Esophagus mucosa (tissue), 1 donor: ENCODE results near the gene KXD1. TPM values are rescaled to one million over a fixed set of nuclear protein-coding genes. Genes with fewer than 3 reads are reported as not detected.
"Not testable (repeated sequence)": the region's sequence is repeated elsewhere in the genome, so short reads cannot be mapped to it uniquely, and the experiment has no call there.

Experiments
- ATAC-seq: fragments of 200-7000 bp; cut with Tn5 transposase; one replicate; pipeline ENCODE4 v1.9.1; 2020
- total RNA-seq: library from RNA; stranded (reverse); gene quantifications from one replicate; pipeline ENCODE4 v1.2.4, GENCODE V29; 2023
- donor health status: DM: yes; HTN: yes; CAD: no.

KXD1 gene
- total RNA-seq, 1 donor from 2014 or later = 60.2 TPM

- ATAC-seq = no peak
Measured at GRCh38 chr19:18536475-18536874, 21.2 kb upstream of the KXD1 start.

- ATAC-seq = peak; percentile 5
Measured at GRCh38 chr19:18537431-18537830, 20.2 kb upstream of the KXD1 start.

GRCh38 chr19:18538115-18538514, 19.6 kb upstream of the KXD1 start:
- no peak for ATAC-seq

- ATAC-seq = no peak
Measured at GRCh38 chr19:18539372-18539771, 18.3 kb upstream of the KXD1 start.

GRCh38 chr19:18540200-18540599, 17.5 kb upstream of the KXD1 start:
- not testable (repeated sequence) for ATAC-seq

GRCh38 chr19:18541258-18541991, 16.2 kb upstream of the KXD1 start:
- peak; percentile 56 for ATAC-seq

- no peak for ATAC-seq
Measured at GRCh38 chr19:18541992-18542940, 15.4 kb upstream of the KXD1 start.

- peak; percentile 94 for ATAC-seq
Measured at GRCh38 chr19:18542941-18543813, 14.5 kb upstream of the KXD1 start, which contains the start of gene FKBP8. Gene FKBP8 (minus strand): TSS chr19:18543573. CDS start chr19:18541970, 1,603 bp downstream.

- ATAC-seq = peak; percentile 81
Measured at GRCh38 chr19:18543814-18544475, 13.7 kb upstream of the KXD1 start.

- no peak for ATAC-seq
Measured at GRCh38 chr19:18551631-18552030, 6.0 kb upstream of the KXD1 start.

GRCh38 chr19:18558202-18558555, 509 bp downstream of the KXD1 start:
- peak; percentile 6 for ATAC-seq

- ATAC-seq = no peak
Measured at GRCh38 chr19:18558604-18559003, 934 bp downstream of the KXD1 start.

- no peak for ATAC-seq
Measured at GRCh38 chr19:18559685-18560084, 2.0 kb downstream of the KXD1 start.

GRCh38 chr19:18562086-18562485, 4.4 kb downstream of the KXD1 start:
- no peak for ATAC-seq

GRCh38 chr19:18566953-18567352, 9.3 kb downstream of the KXD1 start:
- no peak for ATAC-seq

GRCh38 chr19:18568367-18568766, 10.7 kb downstream of the KXD1 start:
- ATAC-seq = no peak

- ATAC-seq = peak; percentile 95
Measured at GRCh38 chr19:18571564-18572344, 14.1 kb downstream of the KXD1 start, which contains the start of gene UBA52. Gene UBA52 (plus strand): TSS chr19:18571857. CDS start chr19:18573301, 1,444 bp downstream.

GRCh38 chr19:18574691-18575291, 17.1 kb downstream of the KXD1 start:
- no peak for ATAC-seq

GRCh38 chr19:18576383-18576782, 18.7 kb downstream of the KXD1 start:
- no peak for ATAC-seq

- no peak for ATAC-seq
Measured at GRCh38 chr19:18577365-18577914, 19.8 kb downstream of the KXD1 start.
